Measurements from ENCODE around the gene UBA1.

DNA sequence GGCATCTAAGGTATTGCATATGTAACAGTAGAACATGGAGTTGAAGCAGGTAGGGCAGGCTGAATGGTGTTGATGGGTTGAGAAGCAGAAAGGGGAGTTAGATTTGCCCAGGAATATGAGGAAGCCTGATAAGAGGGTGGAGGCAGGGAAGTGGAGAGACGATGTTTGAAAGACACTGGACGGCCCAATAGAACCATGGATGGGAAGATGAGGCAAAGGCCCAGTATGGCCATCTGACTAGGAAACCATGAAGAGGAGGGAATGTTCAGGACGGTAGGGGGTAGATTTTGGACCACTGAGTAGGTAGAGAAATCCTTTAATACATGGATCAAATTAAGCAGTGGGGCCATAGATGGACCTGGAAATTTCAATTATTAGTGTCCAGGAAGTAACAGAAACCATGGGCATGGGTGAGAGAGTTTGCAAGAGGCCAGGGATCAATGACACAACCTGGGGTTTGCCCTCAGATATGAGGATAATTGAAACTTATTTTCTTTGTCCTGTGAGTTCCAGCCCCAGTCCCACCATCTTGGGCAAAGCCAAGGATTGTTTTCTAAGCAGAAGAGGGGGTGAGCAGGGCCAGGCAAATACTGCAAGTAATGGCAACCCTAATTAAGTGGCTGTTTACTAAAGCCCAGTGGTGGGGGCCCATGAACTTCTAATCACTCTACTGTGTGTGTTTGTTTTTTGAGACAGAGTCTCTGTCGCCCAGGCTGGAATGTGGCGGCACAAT is 36.7 kb downstream of the UBA1 start:
- TF ChIP-seq NR2F2 (IDR thresholded peaks at IDR 0.05; ENCODE audit: borderline replicate concordance, low read depth) = no peak
- no peak for TF ChIP-seq ZNF530 (CRISPR knock-in tag; IDR thresholded peaks at IDR 0.05; ENCODE audit: low read depth)
- TF ChIP-seq, protein P1, sequence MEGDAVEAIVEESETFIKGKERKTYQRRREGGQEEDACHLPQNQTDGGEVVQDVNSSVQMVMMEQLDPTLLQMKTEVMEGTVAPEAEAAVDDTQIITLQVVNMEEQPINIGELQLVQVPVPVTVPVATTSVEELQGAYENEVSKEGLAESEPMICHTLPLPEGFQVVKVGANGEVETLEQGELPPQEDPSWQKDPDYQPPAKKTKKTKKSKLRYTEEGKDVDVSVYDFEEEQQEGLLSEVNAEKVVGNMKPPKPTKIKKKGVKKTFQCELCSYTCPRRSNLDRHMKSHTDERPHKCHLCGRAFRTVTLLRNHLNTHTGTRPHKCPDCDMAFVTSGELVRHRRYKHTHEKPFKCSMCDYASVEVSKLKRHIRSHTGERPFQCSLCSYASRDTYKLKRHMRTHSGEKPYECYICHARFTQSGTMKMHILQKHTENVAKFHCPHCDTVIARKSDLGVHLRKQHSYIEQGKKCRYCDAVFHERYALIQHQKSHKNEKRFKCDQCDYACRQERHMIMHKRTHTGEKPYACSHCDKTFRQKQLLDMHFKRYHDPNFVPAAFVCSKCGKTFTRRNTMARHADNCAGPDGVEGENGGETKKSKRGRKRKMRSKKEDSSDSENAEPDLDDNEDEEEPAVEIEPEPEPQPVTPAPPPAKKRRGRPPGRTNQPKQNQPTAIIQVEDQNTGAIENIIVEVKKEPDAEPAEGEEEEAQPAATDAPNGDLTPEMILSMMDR (CRISPR knock-in tag; IDR thresholded peaks at IDR 0.05) = no peak
- no peak; a peak in 1 of 4 replicates for TF ChIP-seq POLR2A (IDR thresholded peaks at IDR 0.05; ENCODE audit: insufficient read depth in 1 of 2, low read depth in 2 of 2, low read length in 2 of 2)
- TF ChIP-seq ZBTB20 (CRISPR knock-in tag; IDR thresholded peaks at IDR 0.05; ENCODE audit: borderline replicate concordance, low read depth) = no peak
- TF ChIP-seq, protein P2, sequence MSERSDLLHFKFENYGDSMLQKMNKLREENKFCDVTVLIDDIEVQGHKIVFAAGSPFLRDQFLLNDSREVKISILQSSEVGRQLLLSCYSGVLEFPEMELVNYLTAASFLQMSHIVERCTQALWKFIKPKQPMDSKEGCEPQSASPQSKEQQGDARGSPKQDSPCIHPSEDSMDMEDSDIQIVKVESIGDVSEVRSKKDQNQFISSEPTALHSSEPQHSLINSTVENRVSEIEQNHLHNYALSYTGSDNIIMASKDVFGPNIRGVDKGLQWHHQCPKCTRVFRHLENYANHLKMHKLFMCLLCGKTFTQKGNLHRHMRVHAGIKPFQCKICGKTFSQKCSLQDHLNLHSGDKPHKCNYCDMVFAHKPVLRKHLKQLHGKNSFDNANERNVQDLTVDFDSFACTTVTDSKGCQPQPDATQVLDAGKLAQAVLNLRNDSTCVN (CRISPR knock-in tag; IDR thresholded peaks at IDR 0.05; ENCODE audit: borderline replicate concordance) = no peak
- no peak for TF ChIP-seq ZNF24 (IDR thresholded peaks at IDR 0.05)
- no peak for TF ChIP-seq FOXK1 (CRISPR knock-in tag; IDR thresholded peaks at IDR 0.05; ENCODE audit: borderline replicate concordance, low read depth)
- no peak for TF ChIP-seq ATM (IDR thresholded peaks at IDR 0.05; ENCODE audit: borderline replicate concordance)
- TF ChIP-seq, protein P3, sequence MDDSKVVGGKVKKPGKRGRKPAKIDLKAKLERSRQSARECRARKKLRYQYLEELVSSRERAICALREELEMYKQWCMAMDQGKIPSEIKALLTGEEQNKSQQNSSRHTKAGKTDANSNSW (CRISPR knock-in tag; IDR thresholded peaks at IDR 0.05; ENCODE audit: borderline replicate concordance) = no peak
- no peak for TF ChIP-seq ZNF644 (CRISPR knock-in tag; IDR thresholded peaks at IDR 0.05; ENCODE audit: low read depth)
- no peak for TF ChIP-seq AHR (CRISPR knock-in tag; IDR thresholded peaks at IDR 0.05)
- TF ChIP-seq RXRA (CRISPR knock-in tag; IDR thresholded peaks at IDR 0.05) = no peak
- TF ChIP-seq TBX2 (CRISPR knock-in tag; IDR thresholded peaks at IDR 0.05; ENCODE audit: borderline replicate concordance) = no peak
